ENCODE results near the gene KDM8.

The KDM8 gene

GRCh38 chr16:27229891-27230470 lies 26.7 kb downstream of the KDM8 start:
- DNase-seq (ENCODE audit: low read depth in 2 of 2): no peak

- DNase-seq (ENCODE audit: low read depth in 2 of 2): no peak
These were observed 27.3 kb downstream of the KDM8 start for GRCh38 chr16:27230562-27231001.

DNA sequence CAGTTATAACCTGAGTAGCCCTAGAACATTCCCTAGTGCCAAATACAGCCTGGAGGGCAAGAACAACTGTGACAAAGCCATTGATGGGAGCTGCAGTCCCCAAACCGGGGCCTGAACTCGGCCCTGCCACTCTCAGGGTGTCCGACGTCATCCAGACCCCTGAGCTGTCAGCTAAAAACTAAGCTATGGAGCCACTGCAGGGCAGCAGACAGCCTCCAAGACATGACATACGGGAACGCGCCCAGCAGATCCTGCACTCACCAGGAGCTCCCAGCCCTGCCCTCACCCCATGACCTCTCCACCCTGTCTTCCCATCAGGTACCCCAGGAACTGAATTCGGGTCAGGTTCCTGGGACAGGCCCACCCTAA lies 28.4 kb downstream of the KDM8 start:
- no peak for DNase-seq (ENCODE audit: low read depth in 2 of 2)

- no peak for DNase-seq (ENCODE audit: low read depth in 2 of 2)
These were observed 29.0 kb downstream of the KDM8 start for GRCh38 chr16:27232061-27232900.

- no peak for DNase-seq (ENCODE audit: low read depth in 2 of 2)
These were observed 29.7 kb downstream of the KDM8 start for GRCh38 chr16:27232901-27233625.

- no peak for DNase-seq (ENCODE audit: low read depth in 2 of 2)
These were observed 30.4 kb downstream of the KDM8 start for GRCh38 chr16:27233731-27234130.

DNA sequence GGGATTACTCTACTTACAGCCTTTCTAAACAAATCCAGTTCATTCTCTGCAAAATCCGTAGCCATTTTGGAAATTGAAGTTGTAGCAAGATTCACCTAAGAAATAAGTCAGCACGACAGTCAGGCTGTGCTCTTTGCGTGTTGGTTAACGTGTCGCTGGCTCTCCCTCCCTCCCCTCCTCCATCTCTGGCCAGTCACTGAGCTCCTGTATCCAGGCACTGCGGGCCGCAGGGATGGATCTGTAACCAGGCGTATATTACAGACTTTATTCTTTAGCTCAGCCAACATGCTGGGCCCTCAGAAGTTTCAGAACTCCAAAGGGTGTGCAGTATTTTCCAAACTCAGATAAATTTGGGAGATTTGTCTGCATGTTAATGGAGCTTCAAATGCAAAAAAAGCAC lies 30.8 kb downstream of the KDM8 start:
- DNase-seq (ENCODE audit: low read depth in 2 of 2): no peak

DNA sequence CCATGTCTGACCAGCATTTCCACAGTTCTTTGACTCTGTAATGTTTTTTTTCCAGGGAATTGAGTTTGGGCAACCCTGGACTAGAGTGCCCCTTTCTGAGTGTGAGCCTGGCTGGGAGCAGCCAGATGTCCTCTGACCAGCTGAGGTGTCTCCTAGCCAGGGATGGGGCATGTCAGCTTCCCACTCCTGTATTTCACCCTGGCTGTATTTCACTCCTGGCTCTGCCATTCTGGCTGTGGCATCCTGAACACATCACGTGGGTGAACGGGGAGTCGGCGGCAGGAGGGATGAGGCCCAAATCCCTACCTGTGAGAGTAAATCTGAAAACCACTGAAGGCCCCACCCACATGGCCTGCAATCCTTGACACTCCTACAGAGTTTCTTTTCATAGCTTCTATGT lies 31.3 kb downstream of the KDM8 start:
- DNase-seq (ENCODE audit: low read depth in 2 of 2): no peak

DNA sequence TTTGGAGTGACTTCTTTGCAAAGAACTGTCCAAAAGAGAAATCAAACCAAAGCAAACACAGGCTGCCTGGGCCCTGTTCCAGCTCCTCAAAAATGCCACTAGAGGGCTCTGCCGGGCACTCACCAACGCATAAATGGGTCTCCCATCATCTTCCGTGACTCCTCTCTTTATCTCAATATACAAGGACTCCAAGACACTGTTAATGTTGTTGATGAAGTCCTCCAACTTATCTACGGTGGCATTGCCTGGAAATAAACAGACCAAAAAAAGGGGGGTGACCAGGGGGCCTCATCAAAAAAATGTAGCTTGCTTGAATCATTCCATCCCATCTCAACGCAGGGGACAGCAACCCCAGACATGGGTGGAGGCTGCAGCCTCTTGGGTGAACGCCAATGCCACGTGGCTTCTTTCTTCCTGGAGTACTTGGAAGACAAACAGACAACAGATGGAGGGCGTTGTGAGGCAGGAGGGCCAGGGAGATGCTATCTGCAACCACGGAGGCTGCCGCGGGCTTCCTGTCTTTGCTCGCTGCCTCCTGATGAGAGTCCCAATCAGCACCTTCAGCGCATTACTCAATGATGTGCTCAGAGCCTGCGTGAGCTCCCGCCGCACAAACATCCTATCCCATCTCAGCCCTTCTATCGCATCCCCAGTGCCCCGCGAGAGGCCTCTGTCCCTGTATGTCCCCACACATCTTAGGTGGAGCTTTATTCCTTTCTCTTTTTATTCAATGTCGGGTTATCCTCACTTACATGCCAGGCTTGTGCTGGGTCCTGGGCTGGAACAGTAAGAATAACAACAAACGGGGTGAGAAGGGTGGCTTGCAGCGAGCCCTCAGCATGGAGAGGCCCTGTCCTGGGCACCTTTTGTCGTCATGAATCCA lies 32.0 kb downstream of the KDM8 start:
- DNase-seq (ENCODE audit: low read depth in 2 of 2): peak; percentile 67 to 73

- no peak for DNase-seq (ENCODE audit: low read depth in 2 of 2)
These were observed 32.6 kb downstream of the KDM8 start for GRCh38 chr16:27235938-27236245.

DNA sequence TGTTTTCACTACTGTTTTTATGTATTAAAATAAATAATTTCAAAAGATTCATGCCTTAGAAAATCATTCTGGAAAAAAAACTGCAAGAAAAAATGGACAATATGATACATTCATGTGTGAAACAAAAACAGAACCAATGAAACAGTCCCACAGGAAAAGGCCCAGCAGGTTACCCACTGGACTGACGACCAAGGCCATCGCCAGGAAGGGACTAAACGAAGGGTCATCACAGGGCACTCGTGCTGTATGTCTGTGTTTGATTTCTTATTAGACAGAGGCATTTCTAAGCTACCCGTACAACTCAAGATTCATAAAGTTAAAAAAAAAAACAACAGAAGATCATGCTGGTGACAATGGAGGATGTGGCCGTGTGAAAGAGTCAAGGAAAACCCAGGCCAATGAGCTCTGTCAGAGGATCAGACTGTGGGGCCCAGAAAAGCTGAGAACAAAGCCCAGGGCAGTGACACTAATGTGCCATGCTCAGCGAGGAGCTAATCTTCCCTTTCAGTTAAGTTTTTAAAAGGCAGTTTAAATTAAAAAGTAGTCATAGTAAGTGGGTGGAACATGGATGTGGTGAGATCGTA lies 33.4 kb downstream of the KDM8 start:
- DNase-seq (ENCODE audit: low read depth in 2 of 2): no peak

GRCh38 chr16:27237219-27238015 lies 34.1 kb downstream of the KDM8 start:
- DNase-seq (ENCODE audit: low read depth in 2 of 2): no peak

DNA sequence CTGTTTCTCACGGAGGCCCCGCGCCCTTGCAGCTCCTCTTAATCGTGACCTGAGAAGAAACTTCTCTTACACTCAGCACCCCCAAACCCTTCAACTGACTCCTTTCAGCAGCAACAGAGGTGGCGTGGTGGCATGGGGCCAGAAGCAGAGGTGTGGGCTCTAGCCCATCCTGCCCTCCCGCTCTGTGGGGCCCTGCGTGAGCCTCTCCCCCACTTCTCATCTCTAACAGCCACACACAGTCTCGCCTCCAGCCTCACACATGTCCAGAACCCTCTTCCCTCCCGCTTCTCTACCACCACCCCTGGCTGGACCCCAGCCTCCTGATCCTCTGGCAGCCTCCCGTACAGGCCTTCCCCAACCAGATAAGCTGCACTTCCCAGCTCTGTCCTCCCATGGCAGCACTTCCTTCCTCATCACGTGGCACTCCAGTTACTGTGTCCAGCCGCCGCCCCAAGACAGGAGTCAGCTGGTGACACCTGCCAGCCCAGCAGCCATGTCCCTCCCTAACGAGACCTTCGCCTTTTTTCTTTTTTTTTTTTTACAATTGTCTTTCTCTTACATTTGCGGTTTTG lies 34.8 kb downstream of the KDM8 start:
- no peak for DNase-seq (ENCODE audit: low read depth in 2 of 2)

- no peak for DNase-seq (ENCODE audit: low read depth in 2 of 2)
These were observed 35.3 kb downstream of the KDM8 start for GRCh38 chr16:27238591-27238990.

- no peak for DNase-seq (ENCODE audit: low read depth in 2 of 2)
These were observed 35.7 kb downstream of the KDM8 start for GRCh38 chr16:27239026-27239425.

DNA sequence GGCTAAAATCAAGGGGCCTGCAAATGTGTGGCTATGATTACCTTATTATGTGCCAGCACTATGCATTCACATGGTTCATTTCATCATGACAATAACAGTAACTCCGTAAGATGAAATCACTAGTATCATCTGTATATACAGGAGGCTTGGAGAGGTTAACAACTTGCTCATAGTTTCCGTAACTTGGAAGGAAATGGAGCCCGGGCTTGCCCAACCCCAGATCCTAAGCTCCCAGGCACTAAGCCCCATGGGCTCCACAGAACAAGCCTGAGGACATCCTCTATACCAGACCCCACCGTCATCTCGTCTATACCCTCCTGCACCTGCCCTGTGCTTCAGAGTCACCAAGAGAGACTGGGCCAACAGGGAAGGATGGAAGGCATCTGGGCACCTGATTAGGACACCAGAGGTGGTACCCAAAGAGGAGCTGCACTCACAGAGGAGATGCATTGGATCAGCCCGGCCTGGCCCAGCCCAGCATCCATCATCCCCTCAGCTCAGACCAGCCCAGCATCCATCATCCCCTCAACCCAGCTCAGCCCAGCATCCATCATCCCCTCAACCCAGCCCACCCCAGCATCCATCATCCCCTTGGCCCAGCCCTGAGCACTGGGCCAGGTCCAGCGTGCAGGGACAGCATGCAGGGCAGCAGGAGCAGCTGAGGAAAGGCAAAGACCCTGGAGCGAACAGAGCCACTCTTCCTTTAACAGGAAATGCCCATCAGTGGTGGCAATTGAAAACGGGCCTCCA lies 36.8 kb downstream of the KDM8 start:
- DNase-seq (ENCODE audit: low read depth in 2 of 2): no peak

GRCh38 chr16:27240948-27241531 lies 37.7 kb downstream of the KDM8 start:
- DNase-seq (ENCODE audit: low read depth in 2 of 2): no peak

DNA sequence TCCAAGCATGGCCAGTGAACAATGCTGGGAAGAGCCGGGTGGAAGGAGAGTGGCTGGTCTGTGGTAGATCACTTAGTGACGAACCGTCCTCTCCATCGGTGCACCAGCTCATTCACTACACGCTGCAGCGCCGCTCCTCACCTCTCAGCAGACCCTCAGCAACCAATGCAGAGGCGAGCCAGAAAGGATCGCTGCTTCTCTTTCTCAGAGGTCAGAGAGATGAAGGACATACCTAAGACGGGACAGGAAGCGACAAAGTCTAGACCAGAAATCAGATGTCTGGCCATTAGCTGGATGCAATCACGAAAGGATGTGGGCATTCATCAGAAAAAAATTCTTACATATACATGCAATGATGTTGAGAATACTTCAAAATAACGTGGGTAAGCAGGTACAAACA lies 38.3 kb downstream of the KDM8 start:
- DNase-seq (ENCODE audit: low read depth in 2 of 2): no peak

GRCh38 chr16:27242398-27242797 lies 39.1 kb downstream of the KDM8 start:
- no peak for DNase-seq (ENCODE audit: low read depth in 2 of 2)

All from fibroblast of skin of left biceps (primary cell).